Activated CD4-positive, CD25-positive, alpha-beta regulatory T cell treated with anti-CD3 and anti-CD28 coated beads, Interleukin-2, amount 50 U/mL, for 16 hours (primary cell): Measurements from ENCODE around the gene PKP2.

Experiments used
- DNase-seq: peaks from one replicate; pipeline ENCODE4 v3.0.0-alpha.2; 2020; ENCODE audit warnings: low read depth, low spot score

Gene PKP2

DNA sequence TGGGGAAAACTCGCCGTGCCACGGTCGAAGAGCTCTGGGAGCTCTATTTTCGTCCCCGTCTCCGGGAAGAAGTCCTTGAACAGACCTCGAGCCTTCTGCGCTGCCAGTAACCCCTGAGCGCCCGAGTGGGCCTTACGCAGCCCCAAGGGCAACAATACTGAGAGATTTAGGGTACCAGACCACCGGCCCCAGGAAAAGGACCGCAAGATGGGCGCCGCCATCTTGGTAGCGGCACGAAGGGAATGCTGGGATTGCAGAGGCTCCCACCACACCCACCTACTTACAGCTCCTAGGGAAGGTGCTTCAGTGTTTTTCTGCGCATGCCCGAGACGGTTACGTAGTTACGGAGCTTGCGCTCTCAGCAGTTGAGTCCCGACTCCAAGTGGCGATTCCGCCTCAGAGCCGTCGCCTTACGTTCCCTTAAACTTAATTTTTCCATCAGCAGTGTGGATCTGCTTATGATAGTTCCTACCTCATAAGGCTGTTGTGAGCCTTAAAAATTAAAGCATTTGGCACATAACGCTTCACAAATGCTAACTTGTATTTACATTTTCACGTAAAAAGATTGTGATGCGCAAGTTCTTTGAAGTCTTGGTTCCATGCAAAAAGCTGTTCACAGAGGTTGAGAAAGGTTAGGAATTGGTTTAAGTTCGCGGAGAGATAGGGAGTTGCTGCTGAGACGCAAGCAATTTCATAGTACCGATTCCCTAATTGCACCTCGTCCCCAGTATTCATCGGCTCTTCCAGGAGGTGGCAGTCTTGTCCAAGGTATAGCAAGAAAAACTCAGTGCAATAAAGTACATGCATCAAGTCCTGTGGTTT, 140.7 kb downstream of the PKP2 start, which contains the start of gene YARS2:
Gene YARS2, minus strand, starts transcription at position 244 of the 822 bp plus-strand sequence. Its CDS starts 23 bp downstream, at position 221.
- peak; percentile 76 for DNase-seq

- peak; percentile 19 for DNase-seq
These were observed 141.4 kb downstream of the PKP2 start for GRCh38 chr12:32755051-32755653.

DNA sequence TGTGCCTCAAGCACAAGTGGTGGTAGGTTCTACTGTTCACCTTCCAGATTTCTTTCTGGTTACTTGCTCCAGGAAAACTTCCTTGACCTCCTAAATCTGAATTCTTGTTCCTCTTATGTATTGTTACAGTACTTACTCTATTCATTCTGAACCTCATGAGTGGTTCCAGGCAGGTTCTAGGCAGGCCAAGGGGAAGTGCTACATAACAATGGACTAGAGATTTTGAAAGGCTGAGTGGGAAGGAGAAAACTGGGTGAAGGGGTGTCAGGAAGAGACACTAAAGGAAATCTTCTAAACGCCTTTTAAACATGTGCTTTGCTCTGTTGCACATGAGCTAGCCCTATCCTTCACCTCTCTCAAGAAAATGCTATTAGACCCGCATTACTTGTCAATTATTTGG, 142.5 kb downstream of the PKP2 start:
- no peak for DNase-seq

GRCh38 chr12:32753605-32754004, 143.0 kb downstream of the PKP2 start:
- DNase-seq: no peak

GRCh38 chr12:32743264-32743663, 153.3 kb downstream of the PKP2 start:
- no peak for DNase-seq

DNA sequence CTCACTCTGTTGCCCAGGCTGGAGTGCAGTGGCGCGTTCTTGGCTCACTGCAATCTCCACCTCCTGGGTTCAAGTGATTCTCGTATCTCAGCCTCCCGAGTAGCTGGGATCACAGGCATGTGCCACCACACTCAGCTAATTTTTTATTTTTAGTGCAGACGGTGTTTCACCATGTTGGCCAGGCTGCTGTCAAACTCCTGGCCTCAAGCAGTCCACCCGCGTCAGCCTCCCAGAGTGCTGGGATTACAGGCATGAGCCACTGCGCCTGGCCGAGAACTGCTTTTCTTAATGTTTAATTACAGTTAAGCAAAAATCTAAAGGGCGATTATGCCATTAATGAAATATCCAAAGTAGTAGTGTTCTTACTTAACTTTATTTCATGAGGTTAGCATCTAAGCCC, 154.4 kb downstream of the PKP2 start:
- DNase-seq: no peak
